SJCRH30 (cell line): ENCODE results near the gene NSD1. TPM values are rescaled to one million over a fixed set of nuclear protein-coding genes. Genes with fewer than 3 reads are reported as not detected.
A peak's percentile ranks its signal among the peaks of the same experiment; 100 is the strongest.

ENCODE experiments used
- DNase-seq, 2 experiments: peaks; one replicate each; pipeline ENCODE4 v3.0.0-alpha.2; 2015 to 2020
- H3K27ac ChIP-seq: fragments of 250-450 bp; sonication (Bioruptor Pico); 2 replicates; pipeline ENCODE4 v1.5.1; 2020; ENCODE audit warnings: mild to moderate bottlenecking, moderate library complexity
- H3K27me3 ChIP-seq: fragments of 250-450 bp; sonication (Bioruptor Pico); 2 replicates; pipeline ENCODE4 v1.5.1; 2020; ENCODE audit warnings: mild to moderate bottlenecking, moderate library complexity
- H3K36me3 ChIP-seq: fragments of 250-450 bp; sonication (Bioruptor Pico); 2 replicates; pipeline ENCODE4 v1.5.1; 2020; ENCODE audit warnings: mild to moderate bottlenecking, moderate library complexity
- H3K4me1 ChIP-seq: fragments of 250-450 bp; sonication (Bioruptor Pico); 2 replicates; pipeline ENCODE4 v1.5.1; 2020; ENCODE audit warnings: mild to moderate bottlenecking, moderate library complexity
- H3K4me3 ChIP-seq: fragments of 250-450 bp; sonication (Bioruptor Pico); 2 replicates; pipeline ENCODE4 v1.5.1; 2020; ENCODE audit warnings: mild to moderate bottlenecking, moderate library complexity
- H3K9me3 ChIP-seq: fragments of 250-450 bp; sonication (Bioruptor Pico); replicated peaks from 2 replicates; pipeline ENCODE4 v1.5.1; 2020; ENCODE audit warnings: mild to moderate bottlenecking, moderate library complexity
- total RNA-seq: library from RNA; depleted of rRNA; stranded (reverse); fragments of >200 nt; shearing (Covaris generic); gene quantifications from 2 replicates; pipeline ENCODE4 v1.2.3, GENCODE V29; 2014

NSD1 gene
- total RNA-seq, 1 experiment from 2014 or later, result 5.7 TPM

GRCh38 chr5:177093082-177093712 lies 40.4 kb upstream of the NSD1 start:
- Histone ChIP-seq H3K36me3 (peaks cover 93% of the 10 kb centered on the region), H3K4me1 (peaks cover 76% of the 10 kb centered on the region), H3K9me3 (no peaks in the 10 kb centered on the region), H3K27ac (no peak overlapping the region), H3K27me3 (no peaks in the 10 kb centered on the region), H3K4me3 (no peak overlapping the region)
- DNase-seq, result no peak

DNA sequence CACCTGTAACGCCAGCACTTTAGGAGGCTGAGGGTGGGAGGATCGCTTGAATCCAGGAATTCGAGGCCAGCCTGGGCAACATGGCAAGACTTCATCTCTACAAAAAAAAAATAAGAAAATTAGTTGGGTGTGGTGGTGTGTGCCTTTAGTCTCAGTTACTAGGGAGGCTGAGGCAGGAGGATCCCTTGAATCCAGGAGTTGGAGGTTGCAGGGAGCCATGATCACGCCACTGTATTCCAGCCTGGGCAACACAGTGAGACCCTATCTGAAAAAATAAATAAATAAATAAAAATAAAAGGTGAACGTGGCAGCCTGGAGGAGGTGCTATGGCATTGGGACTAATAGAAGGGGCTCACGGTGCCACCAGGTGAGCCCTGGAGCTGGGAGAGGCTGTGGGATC lies 39.8 kb upstream of the NSD1 start:
- Histone ChIP-seq H3K36me3 (peaks cover 87% of the 10 kb centered on the region), H3K9me3 (no peaks in the 10 kb centered on the region), H3K4me3 (no peak overlapping the region), H3K4me1 (peaks cover 79% of the 10 kb centered on the region), H3K27ac (no peak overlapping the region; the same call in 1 of the 2 replicates), H3K27me3 (no peaks in the 10 kb centered on the region)
- DNase-seq, result peak in 1 of 2 experiments; percentile 13

GRCh38 chr5:177094224-177095087 lies 39.1 kb upstream of the NSD1 start:
- no peaks in the 10 kb centered on the region for H3K27me3 ChIP-seq
- peaks cover 86% of the 10 kb centered on the region for H3K4me1 ChIP-seq
- H3K4me3 ChIP-seq, result no peak overlapping the region
- peak; percentile 81 to 83 for DNase-seq
- no peaks in the 10 kb centered on the region for H3K9me3 ChIP-seq
- peaks cover 84% of the 10 kb centered on the region for H3K36me3 ChIP-seq
- H3K27ac ChIP-seq, result peak overlapping the region; percentile 43

- peak overlapping the region; percentile 43 for H3K27ac ChIP-seq
- peaks cover 79% of the 10 kb centered on the region for H3K36me3 ChIP-seq
- no peaks in the 10 kb centered on the region for H3K27me3 ChIP-seq
- H3K4me3 ChIP-seq, result no peak overlapping the region
- peak in 1 of 2 experiments; percentile 6 for DNase-seq
- H3K4me1 ChIP-seq, result peaks cover 87% of the 10 kb centered on the region
- no peaks in the 10 kb centered on the region for H3K9me3 ChIP-seq
Measured at GRCh38 chr5:177095088-177095669, 38.4 kb upstream of the NSD1 start.

GRCh38 chr5:177096162-177097015 lies 37.2 kb upstream of the NSD1 start:
- DNase-seq, result peak; percentile 34 to 38
- Histone ChIP-seq H3K4me3 (no peak overlapping the region), H3K27ac (no peak overlapping the region), H3K36me3 (peaks cover 70% of the 10 kb centered on the region), H3K9me3 (no peaks in the 10 kb centered on the region), H3K4me1 (peaks cover 87% of the 10 kb centered on the region), H3K27me3 (no peaks in the 10 kb centered on the region)

DNA sequence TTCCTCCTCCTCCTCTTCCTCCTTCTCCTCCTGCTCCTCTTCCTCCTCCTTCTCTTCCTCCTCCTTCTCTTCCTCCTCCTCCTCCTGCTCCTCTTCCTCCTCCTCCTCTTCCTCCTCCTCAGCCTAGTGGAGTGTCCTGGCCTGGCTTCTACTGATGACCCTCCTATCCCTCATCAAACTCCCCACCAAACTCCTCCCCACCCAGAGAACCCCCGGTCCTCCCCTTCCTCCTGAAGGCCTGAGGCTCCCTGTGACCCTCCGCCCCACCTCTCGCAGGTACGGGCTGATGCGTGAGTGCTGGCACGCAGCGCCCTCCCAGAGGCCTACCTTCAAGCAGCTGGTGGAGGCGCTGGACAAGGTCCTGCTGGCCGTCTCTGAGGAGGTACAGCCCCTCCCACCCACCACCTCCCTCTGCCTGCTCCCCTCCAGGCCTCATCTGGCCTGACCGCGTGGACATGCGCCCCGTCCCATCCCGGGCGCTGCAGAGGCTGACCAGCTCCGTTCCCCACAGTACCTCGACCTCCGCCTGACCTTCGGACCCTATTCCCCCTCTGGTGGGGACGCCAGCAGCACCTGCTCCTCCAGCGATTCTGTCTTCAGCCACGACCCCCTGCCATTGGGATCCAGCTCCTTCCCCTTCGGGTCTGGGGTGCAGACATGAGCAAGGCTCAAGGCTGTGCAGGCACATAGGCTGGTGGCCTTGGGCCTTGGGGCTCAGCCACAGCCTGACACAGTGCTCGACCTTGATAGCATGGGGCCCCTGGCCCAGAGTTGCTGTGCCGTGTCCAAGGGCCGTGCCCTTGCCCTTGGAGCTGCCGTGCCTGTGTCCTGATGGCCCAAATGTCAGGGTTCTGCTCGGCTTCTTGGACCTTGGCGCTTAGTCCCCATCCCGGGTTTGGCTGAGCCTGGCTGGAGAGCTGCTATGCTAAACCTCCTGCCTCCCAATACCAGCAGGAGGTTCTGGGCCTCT lies 36.3 kb upstream of the NSD1 start:
- peak in 1 of 2 experiments; percentile 44 for DNase-seq
- Histone ChIP-seq H3K4me3 (no peak overlapping the region), H3K36me3 (peaks cover 61% of the 10 kb centered on the region), H3K27ac (peak overlapping the region; percentile 97), H3K9me3 (no peaks in the 10 kb centered on the region), H3K4me1 (peaks cover 84% of the 10 kb centered on the region), H3K27me3 (no peaks in the 10 kb centered on the region)

- peaks cover 83% of the 10 kb centered on the region for H3K4me1 ChIP-seq
- no peaks in the 10 kb centered on the region for H3K9me3 ChIP-seq
- no peaks in the 10 kb centered on the region for H3K27me3 ChIP-seq
- H3K36me3 ChIP-seq, result peaks cover 53% of the 10 kb centered on the region
- H3K4me3 ChIP-seq, result no peak overlapping the region
- DNase-seq, result no peak
- peak overlapping the region; percentile 97 for H3K27ac ChIP-seq
Measured at GRCh38 chr5:177098120-177098469, 35.5 kb upstream of the NSD1 start.

GRCh38 chr5:177098470-177099141 lies 35.0 kb upstream of the NSD1 start:
- Histone ChIP-seq H3K4me3 (no peak overlapping the region), H3K27me3 (no peaks in the 10 kb centered on the region), H3K27ac (peak overlapping the region; percentile 97), H3K36me3 (peaks cover 48% of the 10 kb centered on the region), H3K9me3 (no peaks in the 10 kb centered on the region), H3K4me1 (peaks cover 83% of the 10 kb centered on the region)
- peak; percentile 97 to 98 for DNase-seq

GRCh38 chr5:177099422-177100093 lies 34.0 kb upstream of the NSD1 start:
- Histone ChIP-seq H3K4me1 (peaks cover 83% of the 10 kb centered on the region), H3K27me3 (no peaks in the 10 kb centered on the region), H3K9me3 (no peaks in the 10 kb centered on the region), H3K4me3 (no peak overlapping the region), H3K27ac (peak overlapping the region; percentile 97), H3K36me3 (peaks cover 40% of the 10 kb centered on the region)
- DNase-seq, result peak; percentile 55 to 66

- Histone ChIP-seq H3K9me3 (no peaks in the 10 kb centered on the region), H3K4me1 (peaks cover 81% of the 10 kb centered on the region), H3K36me3 (peaks cover 29% of the 10 kb centered on the region), H3K27ac (peak overlapping the region; percentile 97), H3K27me3 (no peaks in the 10 kb centered on the region), H3K4me3 (no peak overlapping the region)
- DNase-seq, result peak; percentile 97
Measured at GRCh38 chr5:177100714-177101121, 32.9 kb upstream of the NSD1 start.

- no peak overlapping the region for H3K4me3 ChIP-seq
- H3K27me3 ChIP-seq, result no peaks in the 10 kb centered on the region
- peaks cover 9% of the 10 kb centered on the region for H3K36me3 ChIP-seq
- H3K9me3 ChIP-seq, result no peaks in the 10 kb centered on the region
- DNase-seq, result peak; percentile 84 to 90
- H3K27ac ChIP-seq, result peak overlapping the region; percentile 98
- peaks cover 76% of the 10 kb centered on the region for H3K4me1 ChIP-seq
Measured at GRCh38 chr5:177103523-177104253, 29.9 kb upstream of the NSD1 start.
